ENCODE measurements around the gene CASP12. TPM values are rescaled to one million over a fixed set of nuclear protein-coding genes. Genes with fewer than 3 reads are reported as not detected.

The CASP12 gene
- total and polyA plus RNA-seq, 12 donors: 0.06 to 0.46 (median 0.33) TPM; not detected in 6

GRCh38 chr11:104837969-104838639, 60.2 kb downstream of the CASP12 start:
- Histone ChIP-seq H3K4me1 (peaks cover 0 to 4% (median 0%) of the 10 kb centered on the region in 9 donors), H3K27me3 (no peaks in the 10 kb centered on the region), H3K36me3 (no peaks in the 10 kb centered on the region), H3K27ac (no peak overlapping the region), H3K4me3 (no peak overlapping the region), H3K9me3 (peaks cover 0 to 18% (median 9%) of the 10 kb centered on the region in 11 donors)
- TF ChIP-seq CTCF (IDR thresholded peaks at IDR 0.05): no peak
- intact Hi-C loops (cut with DNase I): no loop called here
- DNase-seq: no peak
- no peak for ATAC-seq
- 93 to 98% methylated on average over 5 of the region's 5 CpGs for WGBS, 2 donors

- Histone ChIP-seq H3K27me3 (no peaks in the 10 kb centered on the region), H3K4me1 (peaks cover 0 to 4% (median 0%) of the 10 kb centered on the region in 9 donors), H3K27ac (no peak overlapping the region), H3K9me3 (peaks cover 0 to 18% (median 9%) of the 10 kb centered on the region in 11 donors), H3K4me3 (no peak overlapping the region), H3K36me3 (no peaks in the 10 kb centered on the region)
- ATAC-seq (no peak), DNase-seq (no peak)
- 66% methylated on average over 2 of the region's 2 CpGs for WGBS, 2 donors
- TF ChIP-seq CTCF (IDR thresholded peaks at IDR 0.05): no peak
- intact Hi-C loops (cut with DNase I): no loop called here
These were observed 61.6 kb downstream of the CASP12 start for GRCh38 chr11:104836691-104837090.

Other genes starting within 250 kb of the CASP12 start
- 10 to 100 TPM in 8 of 10 donors, 1 to 10 TPM in 2; 6.6 to 42.7 (median 11.8) TPM for gene CASP4, start 70.1 kb upstream of the CASP12 start, total RNA-seq
- gene CASP4, start 70.1 kb upstream of the CASP12 start, polyA plus RNA-seq: 10 to 100 TPM; 19.0 to 19.3 TPM
- under 1 TPM in 3 of 10 donors, not detected in 7; 0.18 to 0.79 (median 0.25) TPM for gene CASP5, start 124.7 kb upstream of the CASP12 start, total RNA-seq
- gene CASP5, start 124.7 kb upstream of the CASP12 start, polyA plus RNA-seq: under 1 TPM in 1 of 2 donors, not detected in 1; 0.03 TPM
- 10 to 100 TPM in 2 of 10 donors, 1 to 10 TPM in 8; 4.3 to 35.5 (median 7.5) TPM for gene CASP1, start 136.7 kb upstream of the CASP12 start, total RNA-seq
- gene CASP1, start 136.7 kb upstream of the CASP12 start, polyA plus RNA-seq: 10 to 100 TPM in 1 of 2 donors, 1 to 10 TPM in 1; 8.9 to 11.6 TPM
- gene CARD16, start 146.9 kb upstream of the CASP12 start, total RNA-seq: 10 to 100 TPM in 3 of 10 donors, 1 to 10 TPM in 7; 4.8 to 29.5 (median 7.0) TPM
- 10 to 100 TPM; 16.4 to 31.7 TPM for gene CARD16, start 146.9 kb upstream of the CASP12 start, polyA plus RNA-seq
- under 1 TPM in 1 of 10 donors, not detected in 9; 0.67 TPM for gene CARD18, start 241.3 kb upstream of the CASP12 start, total RNA-seq
- gene CARD18, start 241.3 kb upstream of the CASP12 start, polyA plus RNA-seq: 1 to 10 TPM in 1 of 2 donors, under 1 TPM in 1; 0.07 to 2.3 TPM